Endothelial cell of umbilical vein (primary cell): ENCODE data around the gene CC2D1A. TPM values are rescaled to one million over a fixed set of nuclear protein-coding genes. Genes with fewer than 3 reads are reported as not detected.

ENCODE experiments used
- BruUV-seq: library from RNA; stranded (reverse); fragments of 400-500 nt; replicated peaks from 2 replicates; lab custom pipeline; 2021; lab: Mats Ljungman, UMichigan
- CTCF ChIA-PET: fragments of 300-600, 350-600 bp; sonication (Branson Sonifier 250); formaldehyde crosslinking; loops from one replicate; lab custom pipeline; 2021; ENCODE audit warnings: antibody characterized with exemption, inconsistent platforms; lab: Charles Lee
- POLR2A ChIA-PET: fragments of 300-600, 350-600 bp; sonication (Branson Sonifier 250); formaldehyde crosslinking; loops from one replicate; lab custom pipeline; 2021; ENCODE audit warnings: antibody characterized with exemption, inconsistent platforms; lab: Charles Lee
- DNase-seq: peaks from one replicate; pipeline ENCODE4 v3.0.0-alpha.2; 2011; ENCODE audit warnings: low read depth, low spot score
- FAIRE-seq: peaks from 2 replicates; lab custom pipeline; 2011; peaks lifted over from hg19 to GRCh38; lab: Jason Lieb, UNC
- H2AFZ ChIP-seq: 2 replicates; pipeline ENCODE4 v1.6.0; 2012; ENCODE audit warnings: low read depth, low read length, control low read depth, inconsistent platforms
- H3K27ac ChIP-seq: 2 replicates; pipeline ENCODE4 v1.5.1; 2011; ENCODE audit warnings: low read depth, mild to moderate bottlenecking, control low read depth, low read length, moderate library complexity; ENCODE audit not compliant: insufficient read depth
- H3K27me3 ChIP-seq, 2 experiments: 2 replicates each; pipeline versions ENCODE4 v1.6.0 to v1.6.1; 2011; ENCODE audit warnings: low read length in 2 of 2, mixed read lengths in 1 of 2; ENCODE audit not compliant: control insufficient read depth in 2 of 2, insufficient read depth in 2 of 2
- H3K36me3 ChIP-seq, 2 experiments: 2 replicates in 1 of 2; 3 replicates in 1 of 2; pipeline ENCODE4 v1.5.1; 2011; ENCODE audit warnings: low read length in 2 of 2, mild to moderate bottlenecking in 1 of 2, moderate library complexity in 1 of 2; ENCODE audit not compliant: control insufficient read depth in 2 of 2, insufficient read depth in 2 of 2; ENCODE audit errors: extremely low read depth in 1 of 2
- H3K4me1 ChIP-seq: 3 replicates; pipeline ENCODE4 v1.5.1; 2011; ENCODE audit warnings: mild to moderate bottlenecking, low read length; ENCODE audit not compliant: control insufficient read depth, insufficient read depth; ENCODE audit errors: extremely low read depth
- H3K4me2 ChIP-seq: 2 replicates; pipeline ENCODE4 v1.6.1; 2011; ENCODE audit warnings: low read length, control low read depth, mixed read lengths; ENCODE audit not compliant: insufficient read depth
- H3K4me3 ChIP-seq, 3 experiments: fragments of 200-600 bp in 1 of 3; sonication (generic), shearing (Covaris generic) in 1 of 3; replicated peaks in 1 of 3; 2 replicates each; pipeline ENCODE4 v1.5.1; 2011 to 2016; ENCODE audit warnings: control low read depth in 3 of 3, low read length in 3 of 3, mild to moderate bottlenecking in 2 of 3, inconsistent platforms in 1 of 3, low read depth in 1 of 3, moderate library complexity in 1 of 3; ENCODE audit not compliant: insufficient read depth in 1 of 3
- H3K79me2 ChIP-seq: 2 replicates; pipeline ENCODE4 v1.6.0; 2012; ENCODE audit warnings: low read length, inconsistent platforms; ENCODE audit not compliant: control insufficient read depth, insufficient read depth
- H3K9ac ChIP-seq: replicated peaks from 2 replicates; pipeline ENCODE3; 2011; ENCODE audit warnings: low read length, control low read depth; ENCODE audit not compliant: insufficient read depth; ENCODE audit errors: extremely low read depth
- H3K9me1 ChIP-seq: replicated peaks from 3 replicates; pipeline ENCODE4 v1.6.0; 2011; ENCODE audit warnings: mild to moderate bottlenecking, low read length; ENCODE audit not compliant: control insufficient read depth, insufficient read depth; ENCODE audit errors: extremely low read depth
- H3K9me3 ChIP-seq: replicated peaks from 2 replicates; pipeline ENCODE4 v1.5.1; 2012; ENCODE audit warnings: low read length, inconsistent platforms; ENCODE audit not compliant: control insufficient read depth, insufficient read depth
- H4K20me1 ChIP-seq: replicated peaks from 2 replicates; pipeline ENCODE3; 2011; ENCODE audit warnings: mild to moderate bottlenecking, low read length; ENCODE audit not compliant: control insufficient read depth, insufficient read depth; ENCODE audit errors: extremely low read depth
- CTCF ChIP-seq, 2 donors: IDR thresholded peaks; 1 replicate in 1 of 2; 2 replicates in 1 of 2; pipeline ENCODE4 v1.5.1; 2011; ENCODE audit warnings: low read length in 2 of 2, mild to moderate bottlenecking in 2 of 2, moderate library complexity in 2 of 2, control low read depth in 1 of 2, inconsistent platforms in 1 of 2, low read depth in 1 of 2; ENCODE audit not compliant: insufficient read depth in 1 of 2; ENCODE audit errors: extremely low read depth in 1 of 2
- EZH2 ChIP-seq: IDR thresholded peaks from 2 replicates; pipeline ENCODE4 v1.6.1; 2012; ENCODE audit warnings: borderline replicate concordance, low read depth, mild to moderate bottlenecking, moderate library complexity, low read length, inconsistent platforms; ENCODE audit not compliant: severe bottlenecking
- FOS ChIP-seq: IDR thresholded peaks from 2 replicates; pipeline ENCODE4 v1.6.1; 2011; ENCODE audit warnings: mild to moderate bottlenecking, low read length, moderate library complexity, borderline replicate concordance; ENCODE audit not compliant: insufficient read depth
- GATA2 ChIP-seq: IDR thresholded peaks from 2 replicates; pipeline ENCODE4 v1.7.0; 2011; ENCODE audit warnings: low read depth, mild to moderate bottlenecking, moderate library complexity, mixed read lengths, low read length; ENCODE audit not compliant: insufficient read length, insufficient read depth
- JUN ChIP-seq: IDR thresholded peaks from 2 replicates; pipeline ENCODE4 v1.6.1; 2011; ENCODE audit warnings: borderline replicate concordance, low read depth; ENCODE audit not compliant: insufficient read length, insufficient read depth
- MAX ChIP-seq: IDR thresholded peaks from 2 replicates; pipeline ENCODE4 v1.6.1; 2011; ENCODE audit not compliant: insufficient read depth, insufficient read length
- MYC ChIP-seq: IDR thresholded peaks from one replicate; pipeline ENCODE4 v1.6.1; 2011; ENCODE audit warnings: mild to moderate bottlenecking, low read depth, low read length
- POLR2A ChIP-seq: IDR thresholded peaks from 2 replicates; pipeline ENCODE4 v1.6.1; 2012; ENCODE audit warnings: low read depth, mild to moderate bottlenecking, control low read depth, low read length
- POLR2AphosphoS5 ChIP-seq: IDR thresholded peaks from 2 replicates; pipeline ENCODE4 v1.6.1; 2012; ENCODE audit warnings: low read depth, mild to moderate bottlenecking, control low read depth, low read length, moderate library complexity; ENCODE audit not compliant: insufficient read depth
- dilution Hi-C: fragments of 300-500 bp; cut with MboI; formaldehyde crosslinking; loops from one replicate; pipeline ENCODE4 v1.15.0; 2019; ENCODE audit warnings: low sequenced_read_pairs; ENCODE audit not compliant: extremely low pct_ligation_motif_present
- intact Hi-C: fragments of 100-400 bp; cut with micrococcal nuclease; formaldehyde crosslinking; loops from one replicate; pipeline ENCODE4 v1.10.0; 2022
- polyA plus RNA-seq, 4 experiments: library from polyadenylated mRNA; depleted of rRNA in 3 of 4; stranded (reverse) in 3 of 4; unstranded in 1 of 4; fragments of >200 nt; gene quantifications; 2 replicates each; pipeline versions ENCODE4 v1.2.1 to v1.2.3, GENCODE V29; 2011 to 2012; ENCODE audit warnings: missing spikeins in 1 of 4
- total RNA-seq: library from RNA; stranded (reverse); gene quantifications from 2 replicates; pipeline ENCODE4 v1.2.3, GENCODE V29; 2021

CC2D1A gene
- total and polyA plus RNA-seq, 2 donors (not counting 3 experiments of a cell fraction or from before 2014, with no cell fraction given) = 13.6 to 33.7 TPM

GRCh38 chr19:13957051-13957450 is 51.0 kb downstream of the CC2D1A start:
- no peak overlapping the region for H3K27ac ChIP-seq
- ChIA-PET CTCF (interaction anchor here (1.2 to 1.3 kb wide), 2 partner anchors 75 to 85 kb away, joined by 3 read pairs; partner anchors contain the start of gene IL27RA), POLR2A (interaction anchor here (1.0 kb wide), 1 partner anchor 30 kb away, joined by 3 read pairs; no protein-coding TSS in a partner anchor)
- H2AFZ ChIP-seq = no peak overlapping the region
- no peaks in the 10 kb centered on the region for H3K27me3 ChIP-seq
- DNase-seq = no peak
- H3K36me3 ChIP-seq = peaks cover 17 to 31% of the 10 kb centered on the region in 2 experiments
- intact Hi-C loops (no loop called here), dilution Hi-C loops (no loop called here)
- no peaks in the 10 kb centered on the region for H3K9me3 ChIP-seq
- no peak for FAIRE-seq
- peaks cover 20% of the 10 kb centered on the region for H3K79me2 ChIP-seq
- no peak overlapping the region for H3K4me2 ChIP-seq
- no peaks in the 10 kb centered on the region for H4K20me1 ChIP-seq
- no peak overlapping the region for H3K4me3 ChIP-seq
- no peak overlapping the region for H3K9ac ChIP-seq
- H3K9me1 ChIP-seq = no peaks in the 10 kb centered on the region
- H3K4me1 ChIP-seq = peaks cover 10% of the 10 kb centered on the region
- BruUV-seq = no TSS peak
- no peak for TF ChIP-seq FOS
- TF ChIP-seq JUN = no peak
- no peak for TF ChIP-seq EZH2
- TF ChIP-seq POLR2A = no peak
- TF ChIP-seq GATA2 = no peak
- no peak for TF ChIP-seq MAX

GRCh38 chr19:13958043-13958442 is 52.0 kb downstream of the CC2D1A start:
- DNase-seq (no peak), FAIRE-seq (no peak)
- H3K4me3 ChIP-seq = no peak overlapping the region
- H3K79me2 ChIP-seq = peaks cover 16% of the 10 kb centered on the region
- intact Hi-C loops (no loop called here), dilution Hi-C loops (no loop called here)
- H3K4me2 ChIP-seq = no peak overlapping the region
- TF ChIP-seq POLR2AphosphoS5 (no peak), GATA2 (no peak), EZH2 (no peak), MYC (no peak), CTCF (IDR thresholded peaks at IDR 0.05; ENCODE audit: extremely low read depth in 1 of 2, insufficient read depth in 1 of 2, low read depth in 1 of 2, low read length in 2 of 2) (no peak), FOS (no peak), JUN (no peak)
- no peak overlapping the region for H3K9ac ChIP-seq
- ChIA-PET CTCF (interaction anchor here (0.7 kb wide), 1 partner anchor 101 kb away, joined by 3 read pairs; no protein-coding TSS in a partner anchor), POLR2A (no interaction called here)
- H3K27ac ChIP-seq = no peak overlapping the region
- no peaks in the 10 kb centered on the region for H3K9me1 ChIP-seq
- H4K20me1 ChIP-seq = no peaks in the 10 kb centered on the region
- no TSS peak for BruUV-seq
- H3K9me3 ChIP-seq = no peaks in the 10 kb centered on the region
- no peak overlapping the region for H2AFZ ChIP-seq
- H3K27me3 ChIP-seq = no peaks in the 10 kb centered on the region
- H3K4me1 ChIP-seq = peaks cover 8% of the 10 kb centered on the region
- H3K36me3 ChIP-seq = peaks cover 17 to 31% of the 10 kb centered on the region in 2 experiments
